NCI-H187 treated with DMSO at 0.1 percent for 48 hours (cell line): ENCODE measurements around the gene PPP1R14C.
A peak's percentile ranks its signal among the peaks of the same experiment; 100 is the strongest.

Experiments
- DNase-seq: peaks from one replicate; lab custom pipeline; 2025; lab: John Stamatoyannopoulos, UW

The PPP1R14C gene

DNA sequence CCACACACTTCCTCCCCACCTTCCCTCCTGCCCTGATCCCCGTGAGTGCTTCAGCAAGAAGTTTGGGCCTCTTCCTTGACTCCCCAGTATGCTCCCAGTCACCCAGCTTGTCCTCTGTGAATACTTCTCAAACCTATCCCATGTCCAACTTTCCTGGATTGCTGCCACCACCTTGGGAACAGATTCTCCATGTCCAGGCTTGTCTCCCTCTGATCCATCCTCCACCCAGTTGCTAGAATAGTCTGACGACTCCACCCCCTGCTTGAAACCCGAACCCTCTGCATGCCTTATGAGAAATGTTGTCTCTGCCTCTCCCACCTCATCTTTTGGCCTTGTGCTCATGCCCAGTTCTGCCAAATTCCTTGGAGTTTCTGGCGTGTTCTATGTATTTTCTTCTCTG lies 108.0 kb downstream of the PPP1R14C start:
- peak; percentile 56 for DNase-seq

DNA sequence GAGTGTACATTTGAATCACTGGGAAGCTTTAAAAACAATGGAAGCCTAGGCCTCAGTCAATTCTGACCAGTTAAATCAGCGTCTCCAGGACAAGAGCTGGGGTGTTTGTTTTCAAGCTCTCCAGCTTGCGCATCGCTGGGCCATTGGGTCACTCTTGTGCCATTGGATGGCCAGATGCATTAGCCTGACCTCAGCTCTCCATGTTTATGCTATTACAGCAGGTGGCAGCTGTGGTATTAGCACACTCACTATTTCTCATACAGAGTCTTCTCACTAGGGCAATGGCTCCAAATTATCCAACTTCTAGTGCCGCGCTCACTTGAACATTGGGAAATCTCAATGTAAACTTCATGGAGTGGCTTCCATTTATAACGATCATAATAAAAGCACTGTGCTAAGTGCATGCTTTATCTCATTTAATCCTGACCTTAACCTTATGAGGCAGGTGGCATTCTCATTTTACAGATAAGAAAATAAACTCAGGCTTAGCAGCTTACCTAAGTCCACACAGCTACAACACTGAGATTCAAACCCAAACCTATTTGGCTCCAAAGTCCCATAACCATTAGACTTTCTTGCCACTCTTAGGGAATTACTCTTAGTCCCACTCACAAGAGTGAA lies 108.8 kb downstream of the PPP1R14C start:
- no peak for DNase-seq

DNA sequence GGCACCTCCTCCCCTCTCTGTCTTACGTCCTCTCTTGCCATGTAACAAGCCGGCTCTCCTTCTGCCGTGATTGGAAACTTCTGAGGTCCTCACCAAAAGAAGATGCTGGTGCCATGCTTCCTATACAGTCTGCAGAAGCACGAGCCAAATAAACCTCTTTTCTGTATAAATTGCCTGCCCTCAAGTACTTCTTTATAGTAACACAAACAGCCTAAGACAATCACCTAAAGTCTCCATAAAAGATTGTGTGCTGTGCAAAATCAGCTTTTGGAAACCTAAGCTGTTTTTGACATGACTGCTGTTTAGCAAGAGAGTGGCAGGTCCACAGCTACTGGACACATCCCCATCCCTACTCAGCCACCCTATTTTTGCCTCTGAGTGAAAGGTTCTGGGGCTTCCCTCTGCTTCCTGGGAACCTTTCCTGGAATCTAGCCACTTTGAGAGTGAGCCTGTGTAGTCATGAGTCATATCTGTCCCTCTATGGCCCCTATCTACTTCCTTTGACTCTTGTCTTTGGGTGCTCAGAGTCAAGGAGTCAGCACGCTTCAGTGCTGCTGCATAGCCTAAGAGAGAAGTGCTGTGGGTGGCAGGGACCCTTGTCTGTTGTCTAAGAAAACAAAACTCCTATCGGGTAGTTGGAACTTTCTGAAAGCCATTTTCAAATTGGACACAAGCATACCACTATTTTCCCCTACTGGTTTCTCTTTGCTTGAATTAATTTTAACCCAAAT lies 110.0 kb downstream of the PPP1R14C start:
- no peak for DNase-seq

DNA sequence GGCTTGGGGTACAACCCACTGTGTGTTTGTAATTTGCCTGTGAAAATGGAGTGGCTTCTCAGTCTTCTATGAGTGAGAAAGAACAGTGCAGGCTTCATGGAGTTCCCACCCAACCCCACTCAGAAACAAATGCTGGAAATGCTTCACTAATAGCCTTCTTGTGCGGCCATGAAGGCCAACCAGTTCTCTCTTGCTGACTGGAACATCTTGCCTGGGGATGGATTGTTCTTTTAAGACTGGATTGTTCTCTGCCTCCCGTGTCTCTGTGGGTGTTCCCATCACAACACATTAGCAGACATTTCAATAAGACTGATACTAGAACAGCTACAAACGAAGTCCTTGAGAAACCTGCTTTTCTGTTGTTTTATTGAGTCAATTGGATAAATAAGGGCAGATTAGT lies 110.6 kb downstream of the PPP1R14C start:
- DNase-seq = no peak

DNA sequence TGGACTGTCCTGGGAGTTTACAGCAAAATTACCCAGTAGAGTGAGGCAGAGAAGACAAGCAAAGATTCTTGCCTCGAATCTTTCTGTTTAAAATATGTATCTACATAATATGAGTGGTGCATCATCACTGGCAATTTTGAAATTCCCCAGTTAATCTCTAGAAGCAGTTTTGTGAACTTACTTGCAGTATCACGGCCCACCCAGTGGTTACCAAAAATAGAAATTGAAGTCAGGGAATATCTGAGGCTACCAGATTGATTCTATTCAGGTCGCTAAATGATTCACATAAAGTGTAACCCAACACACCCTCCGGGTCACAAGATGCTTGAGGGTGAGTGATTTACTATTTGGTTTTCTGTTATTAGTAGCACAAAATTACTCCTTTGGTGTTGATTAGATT lies 111.9 kb downstream of the PPP1R14C start:
- no peak for DNase-seq

DNA sequence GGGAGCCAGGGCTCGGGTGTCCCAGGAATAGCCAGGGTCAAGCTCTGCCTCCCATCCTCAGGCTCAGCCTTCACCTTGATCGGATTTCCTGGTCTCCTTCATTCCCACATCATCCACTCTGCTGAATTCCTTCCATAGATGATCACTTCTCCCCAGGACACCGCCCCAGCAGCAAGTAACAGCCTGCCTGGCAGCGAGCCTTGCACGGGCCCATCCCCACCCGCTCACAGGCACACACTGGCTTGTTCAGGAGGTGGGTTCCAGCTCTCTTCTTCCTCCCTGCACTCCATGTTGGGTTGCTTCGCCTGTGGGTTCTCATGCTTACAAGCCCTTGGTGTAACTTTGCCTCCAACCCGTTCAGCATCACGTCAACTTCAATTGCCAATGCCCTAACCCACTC lies 113.0 kb downstream of the PPP1R14C start:
- DNase-seq = no peak

DNA sequence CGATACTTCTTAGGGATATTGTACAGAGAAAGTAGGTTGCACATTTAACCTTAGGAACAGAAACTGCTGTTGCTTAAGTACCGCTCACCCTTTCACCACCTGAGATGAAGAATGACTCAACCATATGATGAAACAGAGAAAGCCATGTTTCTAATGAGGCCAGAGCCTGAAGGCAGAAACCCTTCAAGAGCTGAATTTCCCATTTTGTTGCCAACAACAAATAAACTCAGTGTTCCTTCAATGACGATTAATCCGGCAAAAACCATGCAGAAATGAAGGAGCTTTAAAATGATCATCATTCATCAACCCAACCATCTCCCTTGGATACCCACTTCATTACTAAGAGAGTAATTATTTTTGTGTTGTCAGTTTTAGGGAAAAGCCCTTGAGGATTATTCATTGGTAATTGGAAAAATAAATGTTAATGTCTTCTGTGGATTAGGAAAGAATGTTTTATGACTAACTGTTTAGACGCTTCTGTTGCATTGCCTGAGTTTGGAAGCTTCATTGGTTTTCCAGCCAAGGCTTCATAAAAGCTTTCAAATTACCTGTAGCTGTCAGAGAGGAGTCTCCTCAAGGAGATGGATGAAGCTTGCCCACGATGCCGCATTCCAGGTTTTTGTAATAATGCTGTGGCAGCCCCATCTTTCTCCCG lies 113.9 kb downstream of the PPP1R14C start:
- DNase-seq = no peak

DNA sequence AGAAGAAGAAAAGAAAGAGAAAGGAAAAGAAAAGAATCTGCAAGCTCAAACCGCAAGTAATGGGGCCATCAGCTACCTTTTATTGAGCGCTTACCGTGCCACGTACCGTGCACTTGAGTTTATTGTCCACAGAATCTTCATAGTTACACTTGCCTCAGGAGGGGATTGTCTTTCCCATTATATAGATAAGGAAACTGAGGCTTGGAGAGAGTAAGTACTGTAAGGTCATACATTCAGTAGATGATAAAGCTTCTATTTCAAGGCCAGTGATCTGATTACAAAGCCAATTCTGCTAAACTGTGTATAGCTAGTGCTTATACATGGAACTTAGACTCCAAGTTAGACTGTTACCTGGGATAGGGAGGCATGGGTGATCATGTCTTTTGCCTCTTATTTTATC lies 115.5 kb downstream of the PPP1R14C start:
- no peak for DNase-seq

DNA sequence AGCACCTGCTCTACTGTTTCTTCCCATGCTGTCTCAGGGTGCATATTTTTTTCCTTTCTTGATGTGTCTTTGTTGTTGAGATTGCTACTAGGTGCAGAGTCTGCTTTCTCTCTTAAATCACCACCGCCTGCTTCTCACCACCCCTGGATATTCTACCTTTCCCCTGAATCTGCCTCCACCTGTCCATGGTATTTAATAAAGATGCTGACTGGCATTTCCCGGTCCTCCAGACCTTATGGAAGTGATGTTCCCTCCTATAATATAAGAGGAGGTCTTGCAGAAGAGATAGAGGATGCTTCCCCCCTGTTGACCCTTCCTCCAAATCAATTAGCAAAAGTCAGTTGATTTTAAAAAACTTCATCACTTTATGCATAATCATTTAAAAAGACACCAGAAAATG lies 118.1 kb downstream of the PPP1R14C start:
- no peak for DNase-seq

DNA sequence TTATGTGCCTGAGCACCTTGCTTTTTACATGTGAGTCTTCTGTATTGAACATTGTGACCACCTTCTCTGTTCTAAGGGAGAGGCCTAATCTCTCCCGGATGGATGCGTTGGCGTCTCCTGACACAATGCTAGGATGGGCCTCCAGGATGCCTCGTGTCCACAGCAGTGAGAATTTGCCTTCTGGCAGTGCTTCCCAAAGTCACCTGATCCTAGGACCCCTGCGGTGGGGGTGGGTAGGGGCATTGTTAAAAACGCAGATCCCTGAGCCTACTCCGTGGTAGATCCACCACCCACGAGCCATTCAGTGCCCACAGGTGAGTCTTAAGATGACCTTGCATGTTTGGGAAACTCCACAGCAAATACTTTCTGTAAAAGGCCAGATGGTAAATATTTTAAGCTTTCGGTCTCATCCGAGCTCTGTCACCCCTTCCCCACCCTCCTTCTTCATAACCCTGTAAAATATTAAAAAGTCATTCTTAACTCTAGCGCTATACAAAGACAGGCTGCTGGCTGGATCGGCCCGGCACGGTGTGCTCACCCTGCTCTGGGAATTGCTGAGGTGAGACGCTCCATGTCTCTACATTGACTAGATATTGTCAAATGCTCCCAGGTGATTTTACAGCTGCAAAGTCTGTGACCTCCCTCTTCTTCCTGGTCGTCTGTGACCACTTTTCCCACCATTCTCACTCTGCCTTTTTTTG lies 119.3 kb downstream of the PPP1R14C start:
- no peak for DNase-seq

DNA sequence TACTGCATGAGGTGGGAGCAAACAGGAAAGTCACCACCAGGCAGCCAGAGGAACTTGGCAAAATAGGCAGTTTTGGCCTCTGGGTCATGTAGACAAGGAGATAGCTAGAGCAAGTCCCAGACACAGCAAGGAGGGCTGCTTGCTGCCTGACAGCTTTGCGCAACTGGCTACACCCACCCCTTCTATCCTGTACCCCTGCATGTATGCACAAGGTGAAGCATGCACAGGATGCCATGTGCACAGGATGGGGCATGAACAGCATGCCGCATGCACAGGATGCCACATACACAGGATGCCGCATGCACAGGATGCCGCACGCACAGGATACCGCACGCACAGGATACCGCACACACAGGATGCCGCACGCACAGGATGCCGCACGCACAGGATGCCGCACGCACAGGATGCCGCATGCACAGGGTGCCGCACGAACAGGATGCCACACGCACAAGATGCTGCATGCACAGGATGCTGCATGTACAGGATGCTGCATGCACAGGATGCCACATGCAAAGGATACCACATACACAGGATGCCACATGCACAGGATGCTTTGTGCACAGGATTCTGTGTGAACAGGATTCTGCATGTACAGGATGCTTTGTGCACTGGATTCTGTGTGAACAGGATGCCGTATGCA lies 121.0 kb downstream of the PPP1R14C start:
- no peak for DNase-seq

DNA sequence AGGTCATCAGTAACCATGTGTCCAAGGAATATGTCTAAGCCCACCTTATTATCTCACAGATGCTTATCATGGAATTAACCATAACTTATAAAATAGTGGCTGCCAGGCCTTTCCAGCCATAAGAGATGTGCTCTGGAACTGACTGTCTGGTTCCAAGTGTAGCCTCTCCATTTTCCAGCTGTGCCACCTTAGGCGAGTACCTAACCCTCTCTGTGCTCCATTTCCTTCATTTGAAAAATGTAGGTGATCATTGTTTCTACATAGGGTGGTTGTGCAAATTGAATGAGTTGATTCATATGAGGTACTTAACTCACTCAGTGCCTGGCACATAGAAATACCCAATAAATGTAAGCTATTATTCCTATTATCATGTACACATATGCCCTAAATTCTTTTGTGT lies 123.5 kb downstream of the PPP1R14C start:
- DNase-seq = no peak

DNA sequence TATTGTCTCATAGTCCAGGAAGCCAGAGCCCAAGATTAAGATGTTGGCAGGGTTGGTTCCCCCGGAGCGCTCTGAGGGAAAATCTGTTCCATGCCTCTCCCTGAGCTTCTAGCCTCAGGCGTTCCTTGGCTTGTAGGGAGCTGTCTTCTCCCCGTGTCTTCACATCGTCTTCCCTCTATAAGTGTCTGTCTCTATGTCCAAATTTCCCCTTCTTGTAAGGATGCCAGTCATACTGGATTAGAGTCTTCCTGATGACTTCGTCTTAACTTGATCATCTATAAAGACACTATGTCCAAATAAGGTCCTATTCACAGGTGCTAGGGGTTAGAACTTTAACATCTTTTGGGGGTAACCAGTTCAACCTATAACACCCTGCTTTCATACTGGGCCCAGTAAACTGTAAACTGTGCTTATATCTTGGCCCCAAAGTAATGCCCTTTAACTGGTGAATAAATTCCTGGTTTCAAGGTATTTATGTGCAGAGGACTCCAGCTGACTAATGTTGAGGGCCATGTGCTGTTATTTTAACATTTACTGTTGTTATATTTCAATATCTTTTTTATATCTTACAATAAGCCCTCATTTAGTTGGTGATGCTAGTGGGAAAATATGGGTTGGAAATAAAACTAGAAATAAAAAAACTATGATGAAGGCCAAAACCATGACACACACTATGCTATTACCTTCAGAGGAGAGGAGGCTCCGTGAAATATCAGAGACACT lies 124.3 kb downstream of the PPP1R14C start:
- no peak for DNase-seq

DNA sequence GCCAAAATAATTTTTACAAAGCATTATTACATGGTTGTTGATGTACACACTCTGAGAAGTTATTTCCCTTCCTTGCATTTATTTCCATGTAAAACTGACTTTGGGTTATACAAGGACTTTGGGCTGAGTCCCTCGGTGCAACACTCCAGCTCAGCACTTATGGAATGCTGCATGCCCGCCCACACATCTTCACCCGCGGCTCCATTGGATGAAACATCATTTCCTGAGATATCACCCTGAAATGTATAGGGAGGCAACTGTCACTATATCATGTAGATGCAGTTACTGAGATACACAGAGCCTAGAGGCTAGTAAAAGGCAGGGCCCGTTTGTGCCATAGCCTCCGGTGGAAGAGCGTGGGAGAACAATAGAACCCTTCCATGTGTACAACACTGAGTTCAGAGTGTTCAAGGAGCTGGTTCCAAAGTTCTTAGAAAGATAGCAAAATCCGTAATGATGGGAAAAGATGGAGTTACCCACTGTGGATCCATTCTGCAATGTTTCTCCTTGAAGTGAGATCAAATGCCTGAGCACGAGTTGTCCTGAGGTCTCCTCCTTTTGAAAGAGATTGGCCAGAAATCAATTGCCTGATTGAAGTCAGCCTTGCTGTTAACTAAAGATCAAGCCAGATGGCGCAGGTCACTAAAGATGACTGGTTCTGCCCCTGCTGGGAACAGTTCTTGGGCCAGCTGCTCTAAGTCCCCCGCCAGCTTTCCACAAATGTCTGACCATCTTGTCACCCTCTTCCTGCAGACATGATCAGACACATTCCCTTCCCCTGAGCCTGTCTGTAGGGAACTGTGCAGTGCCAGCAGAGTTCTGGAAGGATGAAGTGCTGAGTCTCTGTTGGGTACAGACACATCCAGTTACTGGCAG lies 125.1 kb downstream of the PPP1R14C start:
- no peak for DNase-seq

DNA sequence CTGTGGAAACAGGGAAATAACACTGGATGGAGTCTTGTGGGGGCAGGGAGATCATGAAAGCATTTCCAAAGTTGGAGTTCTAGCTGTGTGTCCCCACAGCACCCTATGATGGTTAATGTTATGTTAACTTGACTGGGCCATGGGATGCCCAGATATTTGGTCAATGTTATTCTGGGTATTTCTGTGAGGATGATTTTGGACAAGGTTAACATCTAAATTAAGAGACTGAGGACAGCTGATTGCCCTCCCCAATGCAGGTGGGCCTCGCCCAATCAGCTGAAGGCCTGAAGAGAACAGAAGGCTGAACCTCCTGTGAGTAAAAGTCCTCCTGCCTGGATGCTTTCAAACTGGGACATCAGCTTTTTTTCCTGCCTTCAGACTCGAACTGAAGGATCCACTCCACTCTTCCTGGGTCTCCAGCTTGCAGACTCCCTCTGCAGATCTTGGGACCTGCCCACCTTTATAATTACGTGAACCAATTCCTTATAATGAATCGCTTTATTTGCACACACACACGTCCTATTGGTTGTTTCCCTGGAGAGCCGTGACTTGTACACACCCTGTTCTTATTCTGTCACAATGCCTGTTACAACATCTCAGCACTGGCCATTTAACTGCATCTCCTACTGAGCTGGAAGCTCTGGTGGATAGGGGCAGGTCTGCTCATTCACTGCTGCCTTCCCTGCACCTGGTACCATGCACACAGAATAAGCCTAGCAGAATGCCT lies 126.4 kb downstream of the PPP1R14C start:
- DNase-seq = no peak

DNA sequence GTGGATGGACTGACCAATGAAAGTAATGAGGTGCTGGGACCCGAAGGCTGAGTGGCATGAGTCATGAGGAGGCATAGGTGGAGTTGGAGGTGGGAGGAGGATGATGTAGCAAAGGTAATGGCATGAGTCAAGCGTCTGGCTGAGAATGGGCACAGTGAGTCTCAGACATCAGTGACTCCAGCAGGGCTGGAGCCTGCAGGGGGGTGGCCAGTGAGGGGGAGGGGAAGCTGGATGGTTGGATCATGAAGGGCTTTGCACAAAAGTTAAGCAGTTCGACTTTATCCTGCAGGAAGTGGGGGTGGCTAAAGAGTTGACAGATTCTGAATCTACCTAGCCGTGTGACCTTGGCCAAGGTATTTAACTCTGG lies 127.0 kb downstream of the PPP1R14C start:
- DNase-seq = no peak

DNA sequence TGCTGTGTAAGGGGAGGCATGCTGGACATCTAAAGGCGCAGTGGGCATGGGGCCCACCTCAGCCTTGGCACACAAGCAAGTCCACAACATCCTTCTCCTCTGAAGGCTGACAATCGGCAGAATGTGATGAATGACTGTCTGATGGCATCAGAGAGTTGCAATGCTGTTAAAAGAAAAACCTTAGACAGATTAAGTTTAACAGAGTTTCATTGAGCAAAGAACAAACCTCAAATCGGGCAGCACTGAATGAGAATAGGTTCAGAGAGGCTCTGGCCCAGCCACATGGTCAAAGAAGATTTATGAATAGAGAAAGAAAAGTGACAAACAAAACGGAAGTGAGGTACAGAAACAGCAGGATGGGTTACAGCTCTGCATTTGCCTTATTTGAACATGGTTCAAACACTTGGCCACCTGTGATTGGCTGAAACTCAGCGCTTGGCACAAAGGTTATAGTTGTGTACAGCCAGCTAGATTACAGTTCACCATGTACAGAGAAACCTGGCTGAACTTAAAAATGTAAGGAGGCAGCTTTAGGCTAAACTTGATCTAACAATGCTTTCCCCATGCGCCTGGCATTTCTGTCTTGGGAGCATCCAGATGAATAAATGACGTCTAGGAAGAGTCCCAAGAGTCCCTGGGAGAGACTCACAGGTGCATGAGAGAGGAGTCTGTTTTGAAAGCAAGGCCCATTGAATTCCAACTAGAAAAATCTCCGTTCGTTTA lies 127.6 kb downstream of the PPP1R14C start:
- DNase-seq = no peak

DNA sequence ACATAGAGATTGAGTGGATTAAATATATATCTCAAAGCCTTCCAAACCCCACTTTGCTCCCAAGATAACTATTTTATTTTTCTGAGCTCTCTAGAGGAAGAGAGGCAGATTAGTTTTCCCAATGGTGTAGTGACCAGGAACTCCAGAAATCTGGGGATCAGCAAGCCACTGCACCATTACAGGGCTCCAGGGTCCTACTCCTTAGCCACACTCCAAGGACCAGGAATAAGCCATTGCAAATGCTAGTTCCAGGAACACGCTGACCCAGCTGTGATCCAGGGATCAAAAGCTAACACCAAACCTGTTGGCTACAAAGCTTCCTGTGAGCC lies 128.3 kb downstream of the PPP1R14C start:
- DNase-seq = no peak

DNA sequence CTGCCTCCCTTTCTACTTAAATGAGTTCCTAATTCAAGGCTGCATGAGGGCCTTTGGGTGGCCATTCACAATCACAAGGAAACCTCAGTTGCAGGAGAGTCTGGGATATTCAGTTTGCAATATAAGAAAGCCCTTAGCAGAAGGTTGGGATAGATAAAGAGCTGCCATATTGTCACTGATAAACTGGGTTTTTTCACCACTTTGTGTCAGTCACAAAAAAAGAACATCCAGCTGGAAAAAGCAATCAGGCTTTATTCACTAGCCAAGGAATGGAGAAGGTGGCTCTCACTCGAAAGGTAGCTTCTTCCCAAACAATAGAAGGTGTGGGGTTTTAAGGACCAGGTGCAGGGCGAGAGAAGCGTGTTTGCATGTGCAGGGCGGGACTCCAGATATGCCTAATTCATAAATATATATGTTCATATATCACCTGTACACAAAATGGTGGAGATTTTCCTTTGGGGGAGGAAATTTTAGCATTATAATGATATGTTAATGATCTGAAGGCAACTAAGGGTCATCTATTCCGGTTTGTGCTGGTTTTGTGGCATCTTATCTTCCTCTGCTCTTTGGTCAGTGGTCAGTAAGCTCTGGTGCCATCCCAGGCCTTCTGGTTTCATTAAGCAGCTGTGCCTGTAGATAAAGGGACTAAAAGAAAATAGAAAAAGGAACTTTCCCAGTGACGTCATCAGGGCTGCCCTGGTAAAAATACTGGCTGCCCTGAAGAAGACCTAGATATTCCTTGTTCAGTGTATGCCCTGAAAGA lies 128.8 kb downstream of the PPP1R14C start:
- DNase-seq = no peak
